Measurements from ENCODE around the gene CSNK1A1L. TPM values are rescaled to one million over a fixed set of nuclear protein-coding genes. Genes with fewer than 3 reads are reported as not detected.

The CSNK1A1L gene
- total RNA-seq, 4 donors from 2014 or later: not detected

- H3K4me1 ChIP-seq: no peaks in the 10 kb centered on the region
- H3K27ac ChIP-seq (replicated peaks in 1 of 4): no peak overlapping the region
- intact Hi-C loops (cut with DNase I): no loop called here
- TF ChIP-seq CTCF (IDR thresholded peaks at IDR 0.05) (no peak), POLR2A (IDR thresholded peaks at IDR 0.05; ENCODE audit: low read depth) (no peak), POLR2AphosphoS5 (IDR thresholded peaks at IDR 0.05) (no peak), EP300 (IDR thresholded peaks at IDR 0.05) (no peak)
- no peak for DNase-seq (ENCODE audit: extremely low spot score)
- H3K9me3 ChIP-seq: no peaks in the 10 kb centered on the region
- H3K4me3 ChIP-seq: no peak overlapping the region
- no peaks in the 10 kb centered on the region for H3K27me3 ChIP-seq
- no peaks in the 10 kb centered on the region for H3K36me3 ChIP-seq
- 82% methylated on average over 2 of the region's 2 CpGs for WGBS
Measured at GRCh38 chr13:37085606-37086005, 19.9 kb downstream of the CSNK1A1L start.

GRCh38 chr13:37076818-37077217 is 28.6 kb downstream of the CSNK1A1L start:
- intact Hi-C loops (cut with DNase I): loop anchor here (10.0 kb wide), 1 partner anchor 528 kb away; no protein-coding TSS in a partner anchor
- TF ChIP-seq EP300 (IDR thresholded peaks at IDR 0.05) (no peak), CTCF (IDR thresholded peaks at IDR 0.05) (no peak), POLR2A (IDR thresholded peaks at IDR 0.05; ENCODE audit: low read depth) (no peak), POLR2AphosphoS5 (IDR thresholded peaks at IDR 0.05) (no peak)
- Histone ChIP-seq H3K9me3 (no peaks in the 10 kb centered on the region), H3K36me3 (no peaks in the 10 kb centered on the region), H3K4me3 (no peak overlapping the region), H3K4me1 (no peaks in the 10 kb centered on the region), H3K27me3 (no peaks in the 10 kb centered on the region), H3K27ac (replicated peaks in 1 of 4) (no peak overlapping the region)
- 97% methylated on average over 2 of the region's 2 CpGs for WGBS
- DNase-seq (ENCODE audit: extremely low spot score): no peak

GRCh38 chr13:37075164-37075563 is 30.3 kb downstream of the CSNK1A1L start:
- 97% methylated on average over 2 of the region's 2 CpGs for WGBS
- H3K36me3 ChIP-seq: no peaks in the 10 kb centered on the region
- no peak overlapping the region for H3K27ac ChIP-seq (replicated peaks in 1 of 4)
- H3K4me3 ChIP-seq: no peak overlapping the region
- H3K4me1 ChIP-seq: no peaks in the 10 kb centered on the region
- no peak for TF ChIP-seq CTCF (IDR thresholded peaks at IDR 0.05)
- no peak for TF ChIP-seq EP300 (IDR thresholded peaks at IDR 0.05)
- TF ChIP-seq POLR2A (IDR thresholded peaks at IDR 0.05; ENCODE audit: low read depth): no peak
- no peaks in the 10 kb centered on the region for H3K9me3 ChIP-seq
- no peaks in the 10 kb centered on the region for H3K27me3 ChIP-seq
- intact Hi-C loops (cut with DNase I): loop anchor here (10.0 kb wide), 1 partner anchor 530 kb away; no protein-coding TSS in a partner anchor
- no peak for DNase-seq (ENCODE audit: extremely low spot score)

- 0% methylated on average over 1 of the region's 1 CpG for WGBS
- H3K27me3 ChIP-seq: peaks cover 0 to 2% (median 0%) of the 10 kb centered on the region in 4 donors
- DNase-seq (ENCODE audit: extremely low spot score): no peak
- no peaks in the 10 kb centered on the region for H3K9me3 ChIP-seq
- no peak overlapping the region for H3K27ac ChIP-seq (replicated peaks in 1 of 4)
- no peaks in the 10 kb centered on the region for H3K4me1 ChIP-seq
- TF ChIP-seq POLR2AphosphoS5 (IDR thresholded peaks at IDR 0.05) (no peak), EP300 (IDR thresholded peaks at IDR 0.05) (no peak), CTCF (IDR thresholded peaks at IDR 0.05) (peak; percentile 23 to 46 (median 41))
- no peak overlapping the region for H3K4me3 ChIP-seq
- intact Hi-C loops (cut with DNase I): loop anchor here (10.0 kb wide), 1 partner anchor 530 kb away; no protein-coding TSS in a partner anchor
- H3K36me3 ChIP-seq: no peaks in the 10 kb centered on the region
Measured at GRCh38 chr13:37074703-37075102, 30.8 kb downstream of the CSNK1A1L start.

- no peaks in the 10 kb centered on the region for H3K4me1 ChIP-seq
- intact Hi-C loops (cut with DNase I): loop anchor here (10.0 kb wide), 1 partner anchor 533 kb away; no protein-coding TSS in a partner anchor
- H3K36me3 ChIP-seq: no peaks in the 10 kb centered on the region
- no peak for DNase-seq (ENCODE audit: extremely low spot score)
- WGBS: 65% methylated on average over 4 of the region's 4 CpGs
- no peak overlapping the region for H3K27ac ChIP-seq (replicated peaks in 1 of 4)
- TF ChIP-seq CTCF (IDR thresholded peaks at IDR 0.05) (no peak), EP300 (IDR thresholded peaks at IDR 0.05) (no peak), POLR2A (IDR thresholded peaks at IDR 0.05; ENCODE audit: low read depth) (no peak), POLR2AphosphoS5 (IDR thresholded peaks at IDR 0.05) (no peak)
- H3K4me3 ChIP-seq: no peak overlapping the region
- no peaks in the 10 kb centered on the region for H3K9me3 ChIP-seq
- H3K27me3 ChIP-seq: peaks cover 0 to 6% (median 0%) of the 10 kb centered on the region in 4 donors
Measured at GRCh38 chr13:37072024-37072423, 33.4 kb downstream of the CSNK1A1L start.

Measured in esophagus muscularis mucosa (tissue), 4 donors.